GM08714 (cell line): ENCODE results near the gene PARM1.

Experiments used
- H3K4me3 ChIP-seq: fragments of 200-500 bp; sonication (Bioruptor generic); 2 replicates; pipeline ENCODE4 v1.5.1; 2014; ENCODE audit warnings: mild to moderate bottlenecking, low read length, inconsistent platforms
- ZNF274 ChIP-seq: IDR thresholded peaks from 2 replicates; pipeline ENCODE4 v1.6.1; 2012; ENCODE audit warnings: mild to moderate bottlenecking, low read depth, low read length

The PARM1 gene

DNA sequence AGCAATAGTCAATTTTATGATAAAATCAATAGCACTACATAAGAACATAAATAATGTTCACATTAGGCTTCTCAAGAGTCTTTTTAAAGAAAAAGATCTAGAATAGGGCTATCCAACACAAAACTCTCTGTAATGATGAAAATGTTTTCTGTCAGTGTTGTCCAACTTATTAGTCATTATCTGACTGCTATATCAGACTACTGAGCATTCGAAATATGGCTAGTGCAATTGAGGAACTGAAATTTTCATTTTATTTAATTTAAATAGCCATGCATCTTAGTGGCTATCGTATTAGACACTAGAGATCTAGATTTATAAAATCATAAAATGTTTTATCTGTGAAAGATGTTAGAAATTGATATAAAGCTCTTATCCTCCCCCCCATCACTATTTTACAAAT, 26.0 kb downstream of the PARM1 start:
- no peak overlapping the region for H3K4me3 ChIP-seq
- TF ChIP-seq ZNF274: no peak

DNA sequence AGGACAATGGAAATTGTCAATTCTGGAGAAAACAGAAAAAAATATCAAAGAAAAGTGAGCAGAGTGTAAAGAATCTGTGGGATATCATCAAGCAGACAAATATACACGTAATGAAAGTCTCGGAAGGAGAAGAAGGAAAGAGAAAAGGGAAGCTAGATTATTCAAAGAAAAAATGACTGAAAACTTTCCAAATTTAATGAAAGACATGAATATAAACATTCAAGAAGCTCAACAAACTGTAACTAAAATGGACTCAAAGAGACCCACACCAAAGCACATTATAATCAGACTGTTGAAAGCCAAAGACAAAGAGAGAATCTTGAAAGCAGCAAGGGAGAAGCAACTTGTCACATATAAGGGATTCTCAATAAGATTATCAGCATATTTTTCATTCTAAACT, 28.3 kb downstream of the PARM1 start:
- H3K4me3 ChIP-seq: no peak overlapping the region
- no peak for TF ChIP-seq ZNF274

DNA sequence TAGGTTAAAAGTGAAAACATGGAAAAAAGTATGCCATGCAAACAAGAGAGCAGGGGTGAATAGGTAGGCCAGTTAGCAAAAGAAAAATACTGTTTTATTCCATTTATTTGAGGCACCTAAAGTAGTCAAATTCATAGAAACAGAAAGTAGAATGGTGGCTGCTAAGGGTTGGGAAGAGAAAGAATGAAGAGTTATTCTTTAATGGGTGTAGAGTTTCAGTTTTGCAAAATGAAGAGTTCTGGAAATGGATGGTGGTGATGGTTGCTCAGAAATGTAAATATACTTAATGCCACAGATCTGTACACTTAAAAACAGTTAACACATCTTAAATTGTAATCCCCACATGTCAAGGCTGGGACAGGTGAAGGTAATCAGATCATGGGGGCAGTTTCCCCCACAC, 29.7 kb downstream of the PARM1 start:
- TF ChIP-seq ZNF274: no peak
- no peak overlapping the region for H3K4me3 ChIP-seq

DNA sequence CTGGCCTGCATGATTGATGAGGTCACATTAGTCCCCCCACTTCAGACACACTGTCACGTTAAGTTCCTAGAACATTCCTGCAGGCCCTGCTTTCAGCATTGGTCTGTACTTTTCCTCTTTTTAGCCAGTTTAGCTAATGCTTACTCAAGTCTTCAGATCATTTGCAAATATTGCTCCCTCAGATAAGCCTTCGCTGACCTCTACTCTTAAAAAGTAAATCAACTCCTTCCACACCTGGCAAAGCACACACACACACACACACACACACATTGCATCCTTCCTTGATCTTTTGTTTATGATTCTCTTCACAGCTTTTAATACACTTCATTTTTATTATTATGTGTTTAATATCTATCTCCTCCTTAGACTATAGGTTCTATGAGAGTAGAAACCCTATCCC, 31.4 kb downstream of the PARM1 start:
- no peak for TF ChIP-seq ZNF274
- H3K4me3 ChIP-seq: no peak overlapping the region

DNA sequence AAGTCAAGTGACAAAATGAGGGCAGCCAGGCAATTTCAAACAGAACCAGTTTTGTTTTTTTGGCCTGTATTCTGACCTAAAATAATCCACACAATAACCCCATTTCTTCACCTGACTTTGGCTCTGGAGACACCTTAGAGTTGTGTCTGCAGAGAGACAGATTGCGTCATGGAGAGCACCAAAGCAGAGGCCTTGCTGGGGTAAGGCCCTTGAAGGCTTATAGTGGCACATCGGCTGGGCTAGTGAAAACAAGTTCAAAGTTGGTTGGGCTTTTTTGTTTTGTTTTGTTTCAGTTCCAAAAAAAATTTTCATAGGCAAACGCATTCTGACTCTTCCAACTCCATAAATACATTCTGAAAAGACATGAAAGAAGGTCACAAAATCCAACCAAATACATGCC, 34.4 kb downstream of the PARM1 start:
- TF ChIP-seq ZNF274: no peak
- H3K4me3 ChIP-seq: no peak overlapping the region

DNA sequence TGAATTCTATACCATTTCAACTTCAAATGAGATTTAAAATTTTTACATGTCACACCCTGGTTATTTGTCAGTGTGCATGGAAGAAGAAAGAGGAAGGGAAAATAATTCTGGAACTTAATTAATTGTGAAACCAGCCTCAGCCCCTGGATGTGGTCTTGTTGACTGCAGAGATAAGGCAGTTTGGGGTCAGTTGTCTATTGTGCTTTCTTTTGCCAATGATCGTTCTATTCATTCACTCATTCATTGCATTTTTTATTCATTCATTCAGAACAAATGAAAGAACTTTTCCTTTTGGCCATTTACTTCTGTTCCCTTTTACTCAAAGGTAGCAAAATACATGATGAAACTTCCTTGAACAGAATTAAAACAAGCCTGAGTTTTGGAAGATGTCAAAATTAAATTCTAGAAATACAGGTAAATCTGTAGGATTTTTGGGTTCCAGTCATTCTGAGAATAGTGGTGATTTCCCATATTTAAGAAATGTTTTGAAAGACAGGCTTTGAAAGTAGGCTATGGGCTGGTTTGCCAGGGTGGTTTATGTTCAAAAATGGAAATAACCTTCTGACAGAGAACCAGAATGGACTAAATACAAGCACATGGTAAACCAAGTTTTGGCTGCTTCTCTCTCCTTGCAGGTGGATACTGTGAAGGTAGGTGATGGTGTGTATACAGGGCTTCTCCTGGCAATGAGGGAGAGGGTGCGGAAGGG, 35.7 kb downstream of the PARM1 start:
- no peak for TF ChIP-seq ZNF274
- H3K4me3 ChIP-seq: no peak overlapping the region

DNA sequence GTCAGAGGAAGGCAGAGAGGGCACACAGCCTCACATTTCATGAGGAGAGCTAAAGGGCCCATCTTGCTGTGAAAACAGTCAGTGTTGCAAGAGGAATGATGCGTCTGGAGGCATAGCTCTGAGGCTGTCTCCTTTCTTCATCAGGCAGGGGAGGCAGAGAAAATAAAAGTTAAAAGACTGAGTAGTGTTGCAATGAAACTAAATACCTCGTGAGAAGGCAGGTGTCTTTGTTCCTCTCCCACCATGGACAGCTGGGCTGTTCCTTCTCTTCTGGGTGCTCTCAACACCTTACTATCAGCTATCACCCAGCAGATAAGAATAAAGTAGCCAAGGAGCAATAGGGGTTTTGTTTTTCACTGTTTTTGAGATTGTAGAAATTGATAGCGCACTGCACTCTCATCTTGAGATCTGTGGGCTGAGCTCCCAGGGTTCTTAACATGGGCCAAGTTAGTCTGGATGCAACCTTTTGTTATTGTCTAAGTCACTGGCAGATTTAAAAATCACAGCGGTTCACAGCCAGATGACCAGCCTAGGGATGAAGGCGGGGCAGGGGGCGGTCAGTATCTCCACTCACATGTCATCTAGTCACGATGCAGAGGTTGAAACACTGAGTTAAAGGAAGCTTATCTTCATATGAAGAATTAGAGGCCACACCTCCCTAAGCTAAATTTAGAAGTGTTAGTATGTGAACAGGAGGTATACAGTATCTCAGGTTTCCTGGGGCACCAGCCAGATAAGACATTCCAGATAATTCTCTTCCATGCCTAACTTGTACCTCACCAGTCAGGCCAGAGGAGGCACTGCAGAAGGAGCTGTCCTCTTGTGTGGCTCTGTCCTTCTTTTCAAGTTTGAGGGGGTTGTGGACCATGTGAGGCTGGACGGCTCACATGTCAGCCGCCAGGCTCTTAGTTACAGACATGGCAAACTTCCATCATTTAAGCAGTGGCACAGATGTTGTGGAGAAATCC, 36.9 kb downstream of the PARM1 start:
- TF ChIP-seq ZNF274: no peak
- no peak overlapping the region for H3K4me3 ChIP-seq

DNA sequence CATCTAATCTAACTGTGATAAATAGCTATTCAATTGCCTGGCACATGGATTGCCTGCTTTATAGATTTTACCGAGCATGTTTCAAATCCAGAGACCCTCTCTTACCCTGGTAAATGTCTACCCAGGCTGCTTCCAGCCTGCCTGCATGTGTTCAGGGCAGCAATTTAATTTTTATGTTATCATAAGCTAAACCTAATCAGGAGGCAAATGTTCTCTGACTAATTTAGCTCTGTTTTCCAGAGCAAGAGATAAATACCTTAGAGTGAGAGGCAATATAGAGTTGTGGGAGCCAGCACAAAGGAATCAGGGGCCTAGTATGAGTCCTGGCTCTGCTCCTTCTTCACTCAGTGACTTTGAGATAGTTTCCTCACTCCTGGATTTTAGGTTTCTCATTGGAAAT, 37.7 kb downstream of the PARM1 start:
- no peak for TF ChIP-seq ZNF274
- H3K4me3 ChIP-seq: no peak overlapping the region

DNA sequence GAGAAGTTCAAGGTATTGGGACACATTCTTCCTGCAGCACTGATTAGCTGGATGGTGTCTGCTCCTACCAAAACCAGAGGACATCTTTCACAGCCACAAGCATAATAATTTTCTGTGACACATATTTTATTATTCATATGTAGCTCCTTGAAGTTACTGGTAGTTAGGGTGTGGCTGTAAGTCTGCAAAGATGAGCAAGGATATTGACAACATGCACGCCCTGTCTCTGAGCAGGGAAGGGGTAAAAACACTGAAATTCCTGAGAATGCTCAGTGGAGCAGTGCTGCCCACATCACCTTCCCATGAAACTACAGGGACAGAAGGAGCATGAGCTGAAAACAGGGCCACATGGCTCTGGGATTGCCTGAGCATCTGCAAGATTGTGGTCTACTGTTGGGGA, 38.9 kb downstream of the PARM1 start:
- TF ChIP-seq ZNF274: no peak
- no peak overlapping the region for H3K4me3 ChIP-seq

DNA sequence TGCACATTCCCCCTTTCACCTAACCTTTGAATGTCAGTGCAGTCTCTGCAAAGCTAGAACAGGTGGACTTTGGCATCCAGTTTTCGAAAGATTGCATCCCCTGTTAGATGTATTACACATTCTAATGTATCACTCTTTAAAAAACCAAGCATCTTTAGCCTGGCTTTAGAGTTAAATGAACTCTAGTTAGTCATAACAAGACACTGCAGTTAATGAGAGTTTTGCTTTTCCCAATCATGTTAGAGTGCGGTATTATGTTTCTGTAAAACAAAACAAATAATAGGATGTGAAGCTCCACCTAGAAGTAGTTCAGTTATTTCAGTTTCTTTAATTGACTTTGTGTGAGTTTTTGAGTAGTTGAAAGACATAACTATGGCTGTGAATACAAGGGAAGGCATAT, 42.2 kb downstream of the PARM1 start:
- no peak overlapping the region for H3K4me3 ChIP-seq
- no peak for TF ChIP-seq ZNF274

DNA sequence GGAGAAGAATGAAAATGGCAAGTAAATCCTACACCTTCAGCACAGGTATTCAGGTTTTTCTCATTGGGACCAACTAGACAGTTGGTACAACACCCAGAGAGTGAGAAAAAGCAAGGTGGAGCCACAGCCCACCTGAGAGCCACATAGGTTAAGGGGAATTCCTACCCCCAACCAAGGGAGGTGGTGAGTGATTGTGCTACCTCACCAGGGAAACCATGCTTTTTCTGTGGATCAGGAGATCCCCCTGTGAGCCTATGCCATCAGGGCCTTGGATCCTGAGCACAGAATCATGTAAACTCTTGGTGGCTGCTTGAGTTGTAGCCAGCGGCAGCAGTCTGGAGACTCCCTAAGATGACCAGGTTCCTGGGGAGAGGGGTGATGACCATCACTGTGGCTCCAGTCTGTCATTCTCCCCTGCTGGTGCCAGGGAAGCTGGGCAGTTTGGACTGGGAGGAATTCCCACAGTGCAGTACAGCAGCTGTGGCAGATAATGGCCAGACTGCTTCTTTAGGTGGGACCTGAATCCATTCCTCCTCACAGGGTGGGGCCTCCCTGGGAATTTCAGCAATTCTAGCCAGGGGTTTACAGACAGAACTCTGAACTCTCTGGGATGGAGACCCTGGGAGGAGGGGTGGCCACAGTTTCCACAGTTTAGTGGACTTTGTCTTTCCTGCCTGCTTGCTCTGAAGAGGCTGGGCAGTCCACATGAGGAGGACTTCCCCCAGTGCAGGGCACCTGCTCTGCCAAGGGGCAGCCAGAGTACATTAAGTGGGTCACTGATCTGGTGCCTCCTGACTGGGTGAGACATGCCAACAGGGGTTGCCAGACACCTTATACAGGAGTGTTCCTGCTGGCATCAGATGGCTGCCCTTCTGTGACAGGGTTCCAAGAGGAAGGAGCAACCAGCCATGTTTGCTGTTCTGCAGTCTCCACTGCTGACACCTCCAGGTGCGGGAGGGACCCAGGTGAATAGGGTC, 43.2 kb downstream of the PARM1 start:
- H3K4me3 ChIP-seq: no peak overlapping the region
- TF ChIP-seq ZNF274: no peak

DNA sequence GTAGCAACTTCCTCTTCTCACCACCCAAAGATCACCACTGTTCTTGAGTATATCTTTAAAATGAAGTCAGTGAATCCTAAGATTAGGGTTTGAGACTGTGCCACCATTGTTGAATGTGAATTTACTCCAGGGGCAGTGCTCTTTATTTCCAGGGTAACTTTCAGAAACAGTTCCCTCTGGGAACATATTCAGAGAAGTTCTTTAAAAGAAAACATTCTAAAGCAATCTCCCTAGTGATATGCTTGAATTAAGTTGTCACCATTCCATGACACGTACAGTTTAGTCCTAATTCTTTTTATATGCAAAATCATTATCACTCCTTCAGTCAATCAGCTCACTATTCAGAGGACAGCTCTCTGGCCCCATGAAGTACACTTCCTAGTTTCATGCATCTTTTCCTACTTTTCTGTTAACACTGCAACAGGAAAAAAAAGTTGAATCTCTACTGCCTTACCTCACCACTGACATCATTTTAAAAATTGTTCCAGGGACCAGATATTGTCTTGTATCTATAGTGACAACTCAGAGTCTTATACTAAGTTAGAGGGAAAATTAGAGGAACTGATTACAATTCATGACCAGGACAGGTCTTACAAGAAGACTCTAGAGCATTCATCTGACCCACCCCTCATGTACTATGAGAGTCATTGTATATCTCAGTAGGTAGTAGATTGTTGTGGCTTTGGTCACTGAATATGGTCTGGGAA, 49.8 kb downstream of the PARM1 start:
- H3K4me3 ChIP-seq: no peak overlapping the region
- TF ChIP-seq ZNF274: no peak

DNA sequence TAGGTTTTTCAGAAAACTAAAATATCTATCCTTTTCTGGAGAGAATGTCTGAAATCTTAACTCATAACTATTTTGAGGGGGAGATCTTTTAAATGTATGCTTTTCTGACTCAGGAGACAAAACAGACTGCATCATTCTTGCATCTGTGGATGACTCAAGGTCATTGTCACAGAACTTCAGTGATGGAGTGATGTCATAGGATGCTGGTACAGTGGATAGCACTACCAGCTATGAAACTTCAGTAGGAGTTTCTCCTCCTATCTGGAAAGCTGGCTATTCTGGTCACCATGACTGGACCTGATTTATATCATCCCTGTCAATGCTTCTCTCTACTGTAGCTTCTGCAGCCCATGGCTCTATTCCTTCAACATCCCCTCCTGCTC, 50.3 kb downstream of the PARM1 start:
- no peak overlapping the region for H3K4me3 ChIP-seq
- TF ChIP-seq ZNF274: no peak
